K562 (cell line): ENCODE data around the gene TFAP2D. TPM values are rescaled to one million over a fixed set of nuclear protein-coding genes. Genes with fewer than 3 reads are reported as not detected.

ENCODE experiments used
- ATAC-seq: fragments of 200-7000 bp; cut with Tn5 transposase; 3 replicates; pipeline ENCODE4 v1.9.1; 2020; ENCODE audit warnings: moderate library complexity
- BruUV-seq: library from RNA; stranded (reverse); fragments of 400-500 nt; replicated peaks from 2 replicates; lab custom pipeline; 2021; lab: Mats Ljungman, UMichigan
- CTCF ChIA-PET: fragments of 300-600 bp; formaldehyde crosslinking; extraction: SDS; loops from one replicate; lab custom pipeline; 2021; ENCODE audit warnings: low intra/inter-chr PET ratio; lab: Yijun Ruan, JAX
- POLR2A ChIA-PET: fragments of 300-600, 350-650 bp; sonication (Branson Sonifier 250); formaldehyde crosslinking; extraction: SDS; loops from one replicate; lab custom pipeline; 2021; ENCODE audit warnings: antibody characterized with exemption, inconsistent platforms; lab: Yijun Ruan, JAX
- DNase-seq, 4 experiments: peaks; one replicate each; pipeline versions ENCODE4 v3.0.0 to v3.0.0-alpha.2; 2011 to 2018; ENCODE audit warnings: low spot score in 3 of 4, mixed read lengths in 3 of 4; ENCODE audit errors: extremely low read depth in 1 of 4
- FAIRE-seq: peaks from 2 replicates; lab custom pipeline; 2011; peaks lifted over from hg19 to GRCh38; lab: Jason Lieb, UNC
- H2AFZ ChIP-seq: 2 replicates; pipeline ENCODE4 v1.6.0; 2011; ENCODE audit warnings: low read depth, low read length, control low read depth, inconsistent platforms
- H3K27ac ChIP-seq: fragments of 200-600 bp; 3 replicates; pipeline ENCODE4 v1.8.0; 2011; ENCODE audit warnings: low read depth, mild to moderate bottlenecking, control low read depth, inconsistent platforms, low read length, moderate library complexity, mixed read lengths; ENCODE audit errors: extremely low read depth
- H3K27me3 ChIP-seq, 2 experiments: fragments of 300-600 bp in 1 of 2; 2 replicates in 1 of 2; 3 replicates in 1 of 2; pipeline versions ENCODE4 v1.6.0 to v1.8.0; 2011; ENCODE audit warnings: inconsistent platforms in 2 of 2, low read length in 2 of 2, mild to moderate bottlenecking in 1 of 2, mixed read lengths in 1 of 2, moderate library complexity in 1 of 2; ENCODE audit not compliant: control insufficient read depth in 2 of 2, insufficient read depth in 2 of 2
- H3K36me3 ChIP-seq: fragments of 300-600 bp; 3 replicates; pipeline ENCODE4 v1.8.0; 2011; ENCODE audit warnings: mild to moderate bottlenecking, low read length, inconsistent platforms; ENCODE audit not compliant: control insufficient read depth, insufficient read depth
- H3K4me1 ChIP-seq, 2 experiments: fragments of 200-600 bp in 1 of 2; replicated peaks in 1 of 2; 2 replicates in 1 of 2; 3 replicates in 1 of 2; pipeline versions ENCODE4 v1.5.1 to v1.8.0; 2011; ENCODE audit warnings: inconsistent platforms in 2 of 2, low read length in 2 of 2, mild to moderate bottlenecking in 1 of 2, mixed read lengths in 1 of 2, moderate library complexity in 1 of 2; ENCODE audit not compliant: control insufficient read depth in 2 of 2, insufficient read depth in 2 of 2
- H3K4me2 ChIP-seq: 2 replicates; pipeline ENCODE4 v1.6.1; 2011; ENCODE audit warnings: low read length, control low read depth, inconsistent platforms, mixed read lengths; ENCODE audit not compliant: insufficient read depth
- H3K4me3 ChIP-seq: fragments of 200-600 bp; sonication (generic), shearing (Covaris generic); 2 replicates; pipeline ENCODE4 v1.5.1; 2016; ENCODE audit warnings: control low read depth, inconsistent platforms
- H3K79me2 ChIP-seq: fragments of 200-600 bp; 3 replicates; pipeline ENCODE4 v1.8.0; 2011; ENCODE audit warnings: low read length, inconsistent platforms; ENCODE audit not compliant: control insufficient read depth, insufficient read depth
- H3K9ac ChIP-seq, 2 experiments: 2 replicates each; pipeline versions ENCODE4 v1.6.0 to v1.6.1; 2011; ENCODE audit warnings: low read depth in 2 of 2, low read length in 2 of 2, control low read depth in 1 of 2, inconsistent platforms in 1 of 2, mild to moderate bottlenecking in 1 of 2, mixed read lengths in 1 of 2; ENCODE audit not compliant: insufficient read depth in 1 of 2
- H3K9me1 ChIP-seq: one replicate; pipeline ENCODE4 v1.6.0; 2011; ENCODE audit warnings: inconsistent platforms, mild to moderate bottlenecking, low read length, moderate library complexity; ENCODE audit not compliant: control insufficient read depth, insufficient read depth
- H3K9me3 ChIP-seq: replicated peaks from 2 replicates; pipeline ENCODE4 v1.5.1; 2011; ENCODE audit warnings: low read depth, low read length, inconsistent platforms; ENCODE audit not compliant: control insufficient read depth, insufficient read depth
- H4K20me1 ChIP-seq: replicated peaks from 2 replicates; pipeline ENCODE4 v1.6.1; 2011; ENCODE audit warnings: low read length, inconsistent platforms, mixed read lengths; ENCODE audit not compliant: control insufficient read depth, insufficient read depth
- LEF1 ChIP-seq: fragments of 450-650 bp; IDR thresholded peaks from 2 replicates; pipeline ENCODE4 v1.6.1; 2016; ENCODE audit warnings: mild to moderate bottlenecking
- RFX7 ChIP-seq: fragments of 250-450 bp; sonication (Bioruptor Pico); IDR thresholded peaks from 2 replicates; pipeline ENCODE4 v1.5.1; 2021; ENCODE audit warnings: mild to moderate bottlenecking
- WGBS: fragments of 100-300 bp; shearing (Covaris generic); methylation state at CpG from one replicate; pipeline ENCODE4 v1.1.6; 2016; ENCODE audit warnings: low coverage, mixed read lengths; ENCODE audit not compliant: insufficient coverage; ENCODE audit errors: missing lambda C conversion rate; 5-methylcytosine and 5-hydroxymethylcytosine counted together
- in situ Hi-C: fragments of 300-500 bp; cut with MboI; formaldehyde crosslinking; loops from 4 replicates; pipeline ENCODE4 v1.15.0; 2018; ENCODE audit warnings: inconsistent platforms, mixed read lengths
- intact Hi-C: fragments of 100-400 bp; cut with micrococcal nuclease; formaldehyde crosslinking; loops from 2 replicates; pipeline ENCODE4 v1.14.2; 2022
- polyA plus RNA-seq, 8 experiments: library from polyadenylated mRNA; depleted of rRNA in 4 of 8; stranded (reverse) in 5 of 8; unstranded in 3 of 8; fragments of >200 nt; fragmentation: Nextera tagmentation in 2 of 8; fragmentation: Illumina TruSeq in 1 of 8; extraction: Ambion mirVana in 2 of 8; extraction: Trizol in 1 of 8; gene quantifications; 2 replicates each; pipeline versions ENCODE4 v1.2.1 to v1.2.3, GENCODE V29; 2011 to 2014; ENCODE audit warnings: inconsistent platforms in 1 of 8, missing spikeins in 1 of 8
- total RNA-seq, 7 experiments: library from RNA; depleted of rRNA in 6 of 7; stranded (reverse); fragments of >200 nt in 6 of 7; fragmentation: Illumina TruSeq in 2 of 7; extraction: Trizol in 2 of 7; gene quantifications; 2 replicates each; pipeline versions ENCODE4 v1.2.1 to v1.2.3, GENCODE V29; 2011 to 2021; ENCODE audit warnings: low replicate concordance in 1 of 7
- TF ChIP-seq, protein P1 (sequence below): sonication (generic); formaldehyde crosslinking; IDR thresholded peaks from 2 replicates; pipeline ENCODE4 v1.8.1; 2023; ENCODE audit warnings: mild to moderate bottlenecking, missing genetic modification reagents
- TF ChIP-seq, protein P2 (sequence below): fragments of 450-650 bp; formaldehyde crosslinking; IDR thresholded peaks from 2 replicates; pipeline ENCODE4 v1.4.0; 2022; ENCODE audit warnings: mild to moderate bottlenecking, moderate library complexity

Gene TFAP2D
- total and polyA plus RNA-seq, 9 of the 15 experiments (the other 6 are each of a cell fraction or from before 2014, with no cell fraction given): not detected

DNA sequence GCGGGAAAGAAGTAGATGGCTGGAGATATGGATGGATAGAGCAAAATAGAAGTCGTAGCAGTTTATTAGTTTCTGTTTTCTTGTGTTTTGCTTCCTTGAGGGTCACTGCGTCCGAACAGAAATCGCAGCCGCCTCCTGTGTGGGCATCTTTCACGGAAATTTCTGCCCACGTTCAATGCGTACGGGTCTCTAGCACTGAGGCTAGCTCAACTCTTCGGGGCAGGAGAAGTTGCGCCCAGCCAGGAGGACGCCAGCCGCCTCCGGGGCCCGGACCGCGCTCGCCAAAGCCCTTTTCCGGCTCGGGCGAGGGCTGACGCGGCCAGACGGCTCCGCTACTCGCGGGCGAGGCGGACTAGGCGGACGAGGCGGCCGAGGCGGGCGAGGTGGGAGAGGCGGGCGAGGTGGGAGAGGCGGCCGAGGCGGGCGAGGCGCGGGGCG lies 106.2 kb downstream of the TFAP2D start:
- no peak overlapping the region for H3K4me2 ChIP-seq
- no peak overlapping the region for H2AFZ ChIP-seq
- FAIRE-seq (no peak), DNase-seq (no peak), ATAC-seq (no peak)
- WGBS: 75% methylated on average over 10 of the region's 45 CpGs
- H3K36me3 ChIP-seq: no peaks in the 10 kb centered on the region
- H3K27ac ChIP-seq: no peak overlapping the region
- intact Hi-C loops: loop anchor here (5.0 to 10.0 kb wide), 4 partner anchors 308 to 1035 kb away; no protein-coding TSS in a partner anchor
- H3K27me3 ChIP-seq: no peaks in the 10 kb centered on the region
- TF ChIP-seq, protein P1, sequence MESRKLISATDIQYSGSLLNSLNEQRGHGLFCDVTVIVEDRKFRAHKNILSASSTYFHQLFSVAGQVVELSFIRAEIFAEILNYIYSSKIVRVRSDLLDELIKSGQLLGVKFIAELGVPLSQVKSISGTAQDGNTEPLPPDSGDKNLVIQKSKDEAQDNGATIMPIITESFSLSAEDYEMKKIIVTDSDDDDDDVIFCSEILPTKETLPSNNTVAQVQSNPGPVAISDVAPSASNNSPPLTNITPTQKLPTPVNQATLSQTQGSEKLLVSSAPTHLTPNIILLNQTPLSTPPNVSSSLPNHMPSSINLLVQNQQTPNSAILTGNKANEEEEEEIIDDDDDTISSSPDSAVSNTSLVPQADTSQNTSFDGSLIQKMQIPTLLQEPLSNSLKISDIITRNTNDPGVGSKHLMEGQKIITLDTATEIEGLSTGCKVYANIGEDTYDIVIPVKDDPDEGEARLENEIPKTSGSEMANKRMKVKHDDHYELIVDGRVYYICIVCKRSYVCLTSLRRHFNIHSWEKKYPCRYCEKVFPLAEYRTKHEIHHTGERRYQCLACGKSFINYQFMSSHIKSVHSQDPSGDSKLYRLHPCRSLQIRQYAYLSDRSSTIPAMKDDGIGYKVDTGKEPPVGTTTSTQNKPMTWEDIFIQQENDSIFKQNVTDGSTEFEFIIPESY (CRISPR knock-in tag): peak; percentile 65; the same call in 1 of the 2 replicates
- TF ChIP-seq LEF1 (no peak), RFX7 (CRISPR knock-in tag) (no peak)
- TF ChIP-seq, protein P2, sequence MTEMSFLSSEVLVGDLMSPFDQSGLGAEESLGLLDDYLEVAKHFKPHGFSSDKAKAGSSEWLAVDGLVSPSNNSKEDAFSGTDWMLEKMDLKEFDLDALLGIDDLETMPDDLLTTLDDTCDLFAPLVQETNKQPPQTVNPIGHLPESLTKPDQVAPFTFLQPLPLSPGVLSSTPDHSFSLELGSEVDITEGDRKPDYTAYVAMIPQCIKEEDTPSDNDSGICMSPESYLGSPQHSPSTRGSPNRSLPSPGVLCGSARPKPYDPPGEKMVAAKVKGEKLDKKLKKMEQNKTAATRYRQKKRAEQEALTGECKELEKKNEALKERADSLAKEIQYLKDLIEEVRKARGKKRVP (CRISPR knock-in tag): no peak
- no peak overlapping the region for H3K4me3 ChIP-seq
- 0 out of 2 replicates have a peak, but pooled peaks cover 3% of the 10 kb centered on the region for H3K9me3 ChIP-seq
- ChIA-PET CTCF (no interaction called here), POLR2A (no interaction called here)
- H3K9me1 ChIP-seq: no peaks in the 10 kb centered on the region
- in situ Hi-C loops: loop anchor here (10.0 to 25.0 kb wide), 3 partner anchors 535 to 1193 kb away; no protein-coding TSS in a partner anchor
- no peak overlapping the region for H3K9ac ChIP-seq
- no peaks in the 10 kb centered on the region for H3K79me2 ChIP-seq
- H3K4me1 ChIP-seq: peaks cover 0 to 7% of the 10 kb centered on the region in 2 experiments; a peak in 2 of 5 replicates
- H4K20me1 ChIP-seq: no peaks in the 10 kb centered on the region
- no TSS peak for BruUV-seq
